SH-SY5Y (cell line): Measurements from ENCODE around the gene MYORG.

Experiments
- GATA2 ChIP-seq: IDR thresholded peaks from 2 replicates; pipeline ENCODE4 v1.6.1; 2011; ENCODE audit warnings: mild to moderate bottlenecking, low read depth, low read length
- GATA3 ChIP-seq: IDR thresholded peaks from 2 replicates; pipeline ENCODE4 v1.6.1; 2011; ENCODE audit warnings: low read depth, mild to moderate bottlenecking, low read length, moderate library complexity

DNA sequence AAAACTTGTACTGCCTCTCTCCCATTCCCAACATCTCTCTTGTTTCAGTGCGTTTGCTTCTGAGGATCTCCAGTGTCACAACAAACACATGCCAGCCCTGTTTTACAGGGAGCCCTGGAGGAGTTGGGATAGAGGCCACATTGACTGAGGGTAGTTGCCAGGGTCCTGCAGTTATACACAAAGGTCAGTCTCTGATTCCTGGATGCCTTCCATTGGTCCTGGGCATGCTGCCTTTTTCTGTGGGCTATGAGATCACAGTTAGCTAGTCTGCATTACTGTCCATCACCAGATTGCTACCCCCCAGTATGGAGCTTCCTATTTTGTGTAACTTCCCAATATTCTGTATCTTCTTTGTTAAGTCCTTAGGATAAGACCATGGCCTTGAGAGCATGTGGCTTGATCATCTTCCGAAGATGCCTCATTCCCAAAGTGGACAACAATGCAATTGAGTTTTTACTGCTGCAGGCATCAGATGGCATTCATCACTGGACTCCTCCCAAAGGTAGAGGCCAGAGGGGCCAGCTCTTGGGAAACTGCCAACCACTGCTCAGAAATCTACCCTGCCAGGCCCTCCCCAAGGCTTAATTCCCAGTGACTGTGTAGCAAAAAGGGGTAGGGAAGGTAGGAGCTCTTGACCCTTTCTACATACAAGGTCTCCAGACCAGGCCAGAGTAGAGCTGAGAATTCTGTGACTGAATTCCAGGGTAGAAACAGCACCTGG, 37.9 kb downstream of the MYORG start:
- TF ChIP-seq GATA2: no peak
- TF ChIP-seq GATA3: no peak
